ENCODE measurements around the gene CEP89.
"Not testable (repeated sequence)": the region's sequence is repeated elsewhere in the genome, so short reads cannot be mapped to it uniquely, and the experiment has no call there.

Gene CEP89

GRCh38 chr19:32998722-32999121 is 27.0 kb upstream of the CEP89 start:
- DNase-seq (ENCODE audit: extremely low spot score): no peak
- CTCF ChIA-PET: no interaction called here
- TF ChIP-seq CTCF (IDR thresholded peaks at IDR 0.05; ENCODE audit: control extremely low read depth, extremely low read depth, low read depth, missing control alignments): no peak
- POLR2A ChIA-PET: no interaction called here

GRCh38 chr19:32997716-32998355 is 26.1 kb upstream of the CEP89 start:
- no peak for TF ChIP-seq CTCF (IDR thresholded peaks at IDR 0.05; ENCODE audit: control extremely low read depth, extremely low read depth, low read depth, missing control alignments)
- DNase-seq (ENCODE audit: extremely low spot score): no peak
- CTCF ChIA-PET: no interaction called here
- POLR2A ChIA-PET: no interaction called here

- POLR2A ChIA-PET; CTCF ChIA-PET; DNase-seq (ENCODE audit: extremely low spot score): not testable (repeated sequence)
These were observed 25.3 kb upstream of the CEP89 start for GRCh38 chr19:32997061-32997464.

GRCh38 chr19:32995966-32996365 is 24.2 kb upstream of the CEP89 start:
- DNase-seq (ENCODE audit: extremely low spot score); CTCF ChIA-PET; POLR2A ChIA-PET: not testable (repeated sequence)

- no peak for TF ChIP-seq CTCF (IDR thresholded peaks at IDR 0.05; ENCODE audit: control extremely low read depth, extremely low read depth, low read depth, missing control alignments)
- ChIA-PET CTCF (no interaction called here), POLR2A (no interaction called here)
- no peak for DNase-seq (ENCODE audit: extremely low spot score)
These were observed 17.0 kb upstream of the CEP89 start for GRCh38 chr19:32988724-32989123.

- CTCF ChIA-PET; DNase-seq (ENCODE audit: extremely low spot score); POLR2A ChIA-PET: not testable (repeated sequence)
These were observed 16.5 kb upstream of the CEP89 start for GRCh38 chr19:32988254-32988653.

- POLR2A ChIA-PET; CTCF ChIA-PET; DNase-seq (ENCODE audit: extremely low spot score): not testable (repeated sequence)
These were observed 10.7 kb upstream of the CEP89 start for GRCh38 chr19:32982488-32982887.

GRCh38 chr19:32979807-32980206 is 8.0 kb upstream of the CEP89 start:
- CTCF ChIA-PET; DNase-seq (ENCODE audit: extremely low spot score); POLR2A ChIA-PET: not testable (repeated sequence)

- CTCF ChIA-PET: interaction anchor here (1.3 kb wide), 1 partner anchor 140 kb away, joined by 3 read pairs; no protein-coding TSS in a partner anchor
- POLR2A ChIA-PET; DNase-seq (ENCODE audit: extremely low spot score): not testable (repeated sequence)
These were observed 6.1 kb upstream of the CEP89 start for GRCh38 chr19:32977813-32978212.

- DNase-seq (ENCODE audit: extremely low spot score): no peak
- ChIA-PET CTCF (interaction anchor here (1.6 to 2.1 kb wide), 3 partner anchors 8 to 207 kb away, joined by 3 to 14 read pairs (median 9); no protein-coding TSS in a partner anchor), POLR2A (no interaction called here)
- TF ChIP-seq CTCF (IDR thresholded peaks at IDR 0.05; ENCODE audit: control extremely low read depth, extremely low read depth, low read depth, missing control alignments): no peak
These were observed 5.5 kb upstream of the CEP89 start for GRCh38 chr19:32977280-32977679.
